Choroid plexus epithelial cell (primary cell): ENCODE results near the gene NKAIN1.

Source experiments
- DNase-seq: peaks from one replicate; pipeline ENCODE4 v3.0.0-alpha.2; 2010; ENCODE audit warnings: low read depth
- H3K4me3 ChIP-seq: 2 replicates; pipeline ENCODE4 v1.5.1; 2011; ENCODE audit warnings: low read depth, mild to moderate bottlenecking, control low read depth, low read length, moderate library complexity
- TF ChIP-seq, protein P1 (sequence below): conservative IDR thresholded peaks from 2 replicates; pipeline ENCODE4 v1.5.1; 2011; ENCODE audit warnings: low read depth, mild to moderate bottlenecking, control low read depth, inconsistent platforms, low read length, moderate library complexity

Gene NKAIN1

GRCh38 chr1:31234870-31235269 is 4.8 kb downstream of the NKAIN1 start:
- TF ChIP-seq, protein P1, sequence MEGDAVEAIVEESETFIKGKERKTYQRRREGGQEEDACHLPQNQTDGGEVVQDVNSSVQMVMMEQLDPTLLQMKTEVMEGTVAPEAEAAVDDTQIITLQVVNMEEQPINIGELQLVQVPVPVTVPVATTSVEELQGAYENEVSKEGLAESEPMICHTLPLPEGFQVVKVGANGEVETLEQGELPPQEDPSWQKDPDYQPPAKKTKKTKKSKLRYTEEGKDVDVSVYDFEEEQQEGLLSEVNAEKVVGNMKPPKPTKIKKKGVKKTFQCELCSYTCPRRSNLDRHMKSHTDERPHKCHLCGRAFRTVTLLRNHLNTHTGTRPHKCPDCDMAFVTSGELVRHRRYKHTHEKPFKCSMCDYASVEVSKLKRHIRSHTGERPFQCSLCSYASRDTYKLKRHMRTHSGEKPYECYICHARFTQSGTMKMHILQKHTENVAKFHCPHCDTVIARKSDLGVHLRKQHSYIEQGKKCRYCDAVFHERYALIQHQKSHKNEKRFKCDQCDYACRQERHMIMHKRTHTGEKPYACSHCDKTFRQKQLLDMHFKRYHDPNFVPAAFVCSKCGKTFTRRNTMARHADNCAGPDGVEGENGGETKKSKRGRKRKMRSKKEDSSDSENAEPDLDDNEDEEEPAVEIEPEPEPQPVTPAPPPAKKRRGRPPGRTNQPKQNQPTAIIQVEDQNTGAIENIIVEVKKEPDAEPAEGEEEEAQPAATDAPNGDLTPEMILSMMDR: no peak
- no peak for DNase-seq
- H3K4me3 ChIP-seq: no peak overlapping the region

DNA sequence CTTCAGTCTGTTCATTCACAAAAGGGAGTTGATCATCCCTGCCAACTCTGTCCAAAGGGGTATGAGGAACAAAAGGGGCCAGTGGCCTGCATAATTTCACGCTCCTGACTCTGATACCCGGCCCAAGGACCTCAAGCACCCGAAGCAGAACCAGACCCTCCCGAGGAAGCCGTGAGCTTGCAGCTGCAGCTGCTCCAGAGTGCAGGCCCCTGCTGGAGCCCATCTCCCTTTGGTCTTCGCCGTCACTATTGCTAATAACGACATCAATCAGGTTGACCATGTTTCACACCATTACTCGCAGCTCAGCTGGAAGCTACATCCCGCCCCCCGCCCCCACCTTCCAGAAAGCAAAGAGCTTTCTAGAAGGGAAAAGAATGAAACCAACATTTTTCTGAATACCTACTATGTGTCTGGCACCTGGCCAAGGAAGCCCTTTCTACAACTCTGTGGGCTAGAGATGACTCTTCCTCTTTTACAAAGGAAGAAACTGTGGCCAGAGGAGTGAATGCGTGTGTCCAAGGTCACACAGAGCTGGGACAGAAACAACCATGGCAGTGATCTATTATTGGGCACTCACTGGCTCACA is 5.5 kb downstream of the NKAIN1 start:
- DNase-seq: no peak
- H3K4me3 ChIP-seq: no peak overlapping the region
- TF ChIP-seq, protein P1: no peak

DNA sequence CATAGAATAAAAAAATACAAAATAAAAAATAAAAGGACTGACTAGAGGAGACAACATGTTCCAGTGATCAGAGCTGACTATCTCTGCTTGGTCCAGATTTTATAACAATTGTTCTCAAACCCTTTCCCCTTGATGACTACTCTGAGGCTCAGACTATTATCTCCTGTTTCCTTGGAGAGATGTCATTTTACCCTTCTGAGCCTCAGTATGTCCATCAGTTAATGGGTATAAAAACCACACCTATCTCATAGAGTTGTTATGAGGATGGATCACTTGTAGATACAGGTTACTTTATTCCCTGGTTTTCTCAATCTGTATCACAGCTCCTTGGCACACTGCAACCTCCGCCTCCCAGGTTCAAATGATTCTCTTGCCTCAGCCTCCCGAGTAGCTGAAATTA is 7.0 kb downstream of the NKAIN1 start:
- no peak for DNase-seq
- no peak overlapping the region for H3K4me3 ChIP-seq
- TF ChIP-seq, protein P1: no peak

DNA sequence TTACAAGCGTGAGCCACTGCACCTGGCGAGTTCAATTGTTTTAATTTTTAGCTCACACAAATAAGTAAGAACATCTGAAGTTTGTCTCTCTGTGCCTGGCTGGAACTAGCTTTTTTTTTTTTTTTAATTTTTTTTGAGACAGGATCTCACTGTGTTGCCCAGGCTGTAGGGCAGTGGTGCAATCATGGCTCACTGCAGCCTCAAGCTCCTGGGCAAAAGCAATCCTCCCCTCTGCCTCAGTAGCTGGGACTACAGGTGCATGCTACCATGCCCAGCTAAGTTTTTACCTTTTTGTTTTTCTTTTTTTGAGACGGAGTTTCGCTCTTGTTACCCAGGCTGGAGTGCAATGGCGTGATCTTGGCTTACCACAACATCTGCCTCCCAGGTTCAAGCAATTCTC is 7.9 kb downstream of the NKAIN1 start:
- TF ChIP-seq, protein P1: no peak
- no peak for DNase-seq
- no peak overlapping the region for H3K4me3 ChIP-seq

- DNase-seq: no peak
- TF ChIP-seq, protein P1: no peak
- H3K4me3 ChIP-seq: no peak overlapping the region
Observed at GRCh38 chr1:31230378-31230777, 9.3 kb downstream of the NKAIN1 start.

DNA sequence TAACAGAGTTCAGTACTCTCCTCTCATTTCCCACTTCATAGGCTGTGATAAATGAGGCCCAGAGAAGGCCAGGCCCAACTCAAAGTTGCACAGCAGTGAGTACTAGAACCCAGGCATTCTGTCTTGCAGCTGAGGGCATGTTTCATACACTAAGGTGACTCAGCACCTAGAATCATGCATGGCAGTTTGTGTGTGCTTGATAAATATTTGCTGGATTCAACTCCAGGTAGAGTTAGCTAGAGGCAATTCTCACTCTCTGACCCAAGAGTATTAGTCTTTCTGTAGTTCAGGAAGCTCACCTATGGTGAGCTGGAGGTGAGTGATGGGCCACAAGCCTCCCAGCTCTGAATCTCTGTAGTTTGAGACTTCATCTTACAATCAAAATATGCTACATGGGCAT is 10.7 kb downstream of the NKAIN1 start:
- DNase-seq: no peak
- H3K4me3 ChIP-seq: no peak overlapping the region
- TF ChIP-seq, protein P1: no peak

DNA sequence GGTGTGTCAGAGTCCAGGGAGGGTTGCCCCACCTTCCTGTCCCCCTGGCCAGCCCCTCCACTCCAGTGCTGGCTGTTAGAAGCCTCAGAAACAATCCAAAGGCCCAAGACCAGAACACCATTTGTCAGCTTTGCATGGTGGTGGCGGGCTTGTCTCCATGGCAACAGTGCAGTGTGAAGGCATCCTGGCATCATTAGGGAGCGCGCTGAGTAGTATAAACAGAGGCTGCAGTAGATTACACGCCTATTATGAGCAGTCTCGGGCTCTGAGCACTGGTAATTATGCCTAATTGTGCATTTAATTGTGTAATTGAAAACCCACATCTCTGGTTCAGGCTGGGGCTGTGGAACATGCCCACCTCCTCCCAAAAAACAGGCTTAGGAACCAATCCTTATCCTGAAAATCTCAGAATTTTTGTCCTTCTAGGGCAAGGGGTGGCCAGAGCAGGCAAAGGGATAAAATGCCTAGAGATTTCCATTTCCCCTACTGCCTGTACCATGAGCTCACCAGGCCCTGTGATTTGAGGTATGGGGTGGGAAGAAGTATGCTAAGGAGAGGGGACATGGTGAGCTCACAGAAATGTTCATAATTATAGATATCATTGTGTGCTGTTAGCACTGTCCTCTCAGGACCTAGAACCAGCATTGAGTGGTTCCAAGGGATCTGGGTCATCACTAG is 11.7 kb downstream of the NKAIN1 start:
- no peak overlapping the region for H3K4me3 ChIP-seq
- TF ChIP-seq, protein P1: no peak
- no peak for DNase-seq
